Liver (tissue), 9 donors: ENCODE measurements around the gene CTSC. TPM values are rescaled to one million over a fixed set of nuclear protein-coding genes. Genes with fewer than 3 reads are reported as not detected.

ENCODE experiments used
- DNase-seq: peaks from one replicate; pipeline ENCODE4 v3.0.0-alpha.2; 2017; ENCODE audit warnings: low spot score
- H3K27ac ChIP-seq, 2 donors: one replicate each; pipeline ENCODE4 v1.7.0; 2013; ENCODE audit warnings: inconsistent platforms in 2 of 2, low read length in 2 of 2, control low read depth in 1 of 2, low read depth in 1 of 2, mild to moderate bottlenecking in 1 of 2
- H3K27me3 ChIP-seq, 4 donors: one replicate each; pipeline versions ENCODE4 v1.6.1 to v1.7.0; 2013; ENCODE audit warnings: low read length in 3 of 4, inconsistent platforms in 1 of 4, mild to moderate bottlenecking in 1 of 4, moderate library complexity in 1 of 4; ENCODE audit not compliant: control insufficient read depth in 4 of 4, insufficient read depth in 4 of 4
- H3K36me3 ChIP-seq, 4 donors: one replicate each; pipeline versions ENCODE4 v1.6.1 to v1.7.0; 2013; ENCODE audit warnings: low read length in 3 of 4, mild to moderate bottlenecking in 3 of 4, low read depth in 1 of 4, moderate library complexity in 1 of 4; ENCODE audit not compliant: control insufficient read depth in 4 of 4, insufficient read depth in 3 of 4
- H3K4me1 ChIP-seq, 4 donors: one replicate each; pipeline versions ENCODE4 v1.6.1 to v1.7.0; 2013; ENCODE audit warnings: low read length in 3 of 4, mild to moderate bottlenecking in 3 of 4, moderate library complexity in 1 of 4; ENCODE audit not compliant: control insufficient read depth in 4 of 4, insufficient read depth in 4 of 4
- H3K4me3 ChIP-seq, 3 donors: one replicate each; pipeline versions ENCODE4 v1.6.1 to v1.7.0; 2013; ENCODE audit warnings: low read length in 3 of 3, control low read depth in 1 of 3, low read depth in 1 of 3, mild to moderate bottlenecking in 1 of 3
- H3K9ac ChIP-seq, 2 donors: one replicate each; pipeline ENCODE4 v1.7.0; 2013; ENCODE audit warnings: low read length in 2 of 2, mild to moderate bottlenecking in 2 of 2, moderate library complexity in 2 of 2, control low read depth in 1 of 2, low read depth in 1 of 2
- H3K9me3 ChIP-seq, 4 donors: one replicate each; pipeline versions ENCODE4 v1.6.1 to v1.7.0; 2013; ENCODE audit warnings: low read length in 3 of 4; ENCODE audit not compliant: control insufficient read depth in 4 of 4
- EGR1 ChIP-seq, 2 donors: IDR thresholded peaks; 2 replicates each; pipeline ENCODE4 v1.6.1; 2016 to 2018; ENCODE audit warnings: antibody characterized with exemption in 2 of 2, low read depth in 2 of 2
- FOXA1 ChIP-seq: IDR thresholded peaks from 2 replicates; pipeline ENCODE4 v1.6.1; 2016; ENCODE audit warnings: antibody characterized with exemption
- FOXA2 ChIP-seq: IDR thresholded peaks from 2 replicates; pipeline ENCODE4 v1.6.1; 2016; ENCODE audit warnings: antibody characterized with exemption
- GABPA ChIP-seq, 2 donors: IDR thresholded peaks in 1 of 2; conservative IDR thresholded peaks in 1 of 2; 2 replicates each; pipeline ENCODE4 v1.6.1; 2016; ENCODE audit warnings: antibody characterized with exemption in 2 of 2, mild to moderate bottlenecking in 1 of 2, moderate library complexity in 1 of 2
- HNF4A ChIP-seq, 2 donors: conservative IDR thresholded peaks; 2 replicates each; pipeline ENCODE4 v1.6.1; 2016; ENCODE audit warnings: antibody characterized with exemption in 2 of 2, mild to moderate bottlenecking in 2 of 2
- HNF4G ChIP-seq: IDR thresholded peaks from 2 replicates; pipeline ENCODE4 v1.6.1; 2016; ENCODE audit warnings: antibody characterized with exemption
- JUND ChIP-seq, 2 donors: IDR thresholded peaks; 2 replicates each; pipeline ENCODE4 v1.6.1; 2016; ENCODE audit warnings: antibody characterized with exemption in 2 of 2
- NR2F2 ChIP-seq: IDR thresholded peaks from 2 replicates; pipeline ENCODE4 v1.6.1; 2016; ENCODE audit warnings: antibody characterized with exemption
- RAD21 ChIP-seq, 2 donors: IDR thresholded peaks; 2 replicates each; pipeline ENCODE4 v1.6.1; 2016; ENCODE audit warnings: antibody characterized with exemption in 2 of 2, mild to moderate bottlenecking in 2 of 2
- RXRA ChIP-seq, 2 donors: IDR thresholded peaks; 2 replicates each; pipeline ENCODE4 v1.6.1; 2017 to 2018; ENCODE audit warnings: antibody characterized with exemption in 2 of 2, mild to moderate bottlenecking in 1 of 2
- SP1 ChIP-seq: IDR thresholded peaks from 2 replicates; pipeline ENCODE4 v1.6.1; 2018; ENCODE audit warnings: antibody characterized with exemption, mild to moderate bottlenecking
- TAF1 ChIP-seq: conservative IDR thresholded peaks from 2 replicates; pipeline ENCODE4 v1.6.1; 2016; ENCODE audit warnings: antibody characterized with exemption, mild to moderate bottlenecking
- YY1 ChIP-seq: IDR thresholded peaks from 2 replicates; pipeline ENCODE4 v1.6.1; 2016; ENCODE audit warnings: antibody characterized with exemption, mild to moderate bottlenecking
- WGBS: extraction: QIAGEN DNeasy Blood & Tissue Kit; methylation state at CpG from one replicate; pipeline ENCODE4 v1.1.7; 2013; 5-methylcytosine and 5-hydroxymethylcytosine counted together
- polyA plus RNA-seq, 2 donors: library from polyadenylated mRNA; stranded (reverse) in 1 of 2; unstranded in 1 of 2; fragments of 200-250 nt in 1 of 2; fragments of >200 nt in 1 of 2; fragmentation: Nextera tagmentation in 1 of 2; extraction: Ambion mirVana in 1 of 2; gene quantifications; one replicate each; pipeline versions ENCODE4 v1.2.1 to v1.2.3, GENCODE V29; 2013 to 2015
- total RNA-seq, 2 donors: library from RNA; depleted of rRNA; stranded (reverse); fragments of >200 nt; gene quantifications; one replicate each; pipeline ENCODE4 v1.2.3, GENCODE V29; 2014
- TF ChIP-seq, protein P1 (sequence below): IDR thresholded peaks from 2 replicates; pipeline ENCODE4 v1.6.1; 2016; ENCODE audit warnings: antibody characterized with exemption, mild to moderate bottlenecking
- TF ChIP-seq, protein P2 (sequence below): IDR thresholded peaks from 2 replicates; pipeline ENCODE4 v1.6.1; 2016; ENCODE audit warnings: antibody characterized with exemption
- TF ChIP-seq, protein P3 (sequence below): IDR thresholded peaks from 2 replicates; pipeline ENCODE4 v1.6.1; 2016; ENCODE audit warnings: antibody characterized with exemption
- TF ChIP-seq, protein P4 (sequence below): fragments of 150-350 bp; IDR thresholded peaks from 2 replicates; pipeline ENCODE4 v1.5.1; 2017; ENCODE audit warnings: improper control_type of control experiment, low read depth, low read length; ENCODE audit not compliant: missing input control
- donor health status: healthy.
- donor health status: healthy.
- donor health status: healthy.
- donor health status: healthy.
- donor health status: healthy.

CTSC gene
- total and polyA plus RNA-seq, 4 donors, result 22.4 to 68.7 (median 31.3) TPM

DNA sequence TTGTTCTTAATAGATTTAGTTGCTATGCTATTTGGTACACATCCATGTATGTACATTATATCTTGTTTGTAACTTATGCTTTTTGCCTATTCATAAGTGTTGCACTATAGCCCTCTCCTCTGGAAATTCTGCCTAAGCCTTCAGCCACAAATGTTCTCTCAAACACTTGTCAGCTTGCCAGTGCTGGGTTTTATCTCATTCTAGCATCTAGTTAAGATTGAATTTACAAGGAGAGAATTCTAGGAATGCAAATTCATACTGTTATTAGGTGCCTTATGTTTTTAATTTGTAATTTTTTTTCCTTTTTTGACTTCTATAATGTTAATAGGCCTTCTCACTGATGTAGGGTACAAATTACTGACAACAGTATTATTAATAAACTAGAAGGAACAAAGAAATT is 14.6 kb upstream of the CTSC start:
- no peak for DNase-seq
- TF ChIP-seq JUND (IDR thresholded peaks at IDR 0.05), result no peak
- TF ChIP-seq FOXA2, result no peak
- TF ChIP-seq SP1, result no peak
- no peak for TF ChIP-seq HNF4A (conservative IDR thresholded peaks at IDR 0.05)
- no peak for TF ChIP-seq GABPA (IDR thresholded peaks at IDR 0.05 in 1 of 2, conservative IDR thresholded peaks at IDR 0.05 in 1 of 2)
- TF ChIP-seq NR2F2, result no peak
- TF ChIP-seq FOXA1, result no peak
- TF ChIP-seq TAF1, result no peak
- TF ChIP-seq RXRA (IDR thresholded peaks at IDR 0.05), result no peak
- TF ChIP-seq, protein P1, sequence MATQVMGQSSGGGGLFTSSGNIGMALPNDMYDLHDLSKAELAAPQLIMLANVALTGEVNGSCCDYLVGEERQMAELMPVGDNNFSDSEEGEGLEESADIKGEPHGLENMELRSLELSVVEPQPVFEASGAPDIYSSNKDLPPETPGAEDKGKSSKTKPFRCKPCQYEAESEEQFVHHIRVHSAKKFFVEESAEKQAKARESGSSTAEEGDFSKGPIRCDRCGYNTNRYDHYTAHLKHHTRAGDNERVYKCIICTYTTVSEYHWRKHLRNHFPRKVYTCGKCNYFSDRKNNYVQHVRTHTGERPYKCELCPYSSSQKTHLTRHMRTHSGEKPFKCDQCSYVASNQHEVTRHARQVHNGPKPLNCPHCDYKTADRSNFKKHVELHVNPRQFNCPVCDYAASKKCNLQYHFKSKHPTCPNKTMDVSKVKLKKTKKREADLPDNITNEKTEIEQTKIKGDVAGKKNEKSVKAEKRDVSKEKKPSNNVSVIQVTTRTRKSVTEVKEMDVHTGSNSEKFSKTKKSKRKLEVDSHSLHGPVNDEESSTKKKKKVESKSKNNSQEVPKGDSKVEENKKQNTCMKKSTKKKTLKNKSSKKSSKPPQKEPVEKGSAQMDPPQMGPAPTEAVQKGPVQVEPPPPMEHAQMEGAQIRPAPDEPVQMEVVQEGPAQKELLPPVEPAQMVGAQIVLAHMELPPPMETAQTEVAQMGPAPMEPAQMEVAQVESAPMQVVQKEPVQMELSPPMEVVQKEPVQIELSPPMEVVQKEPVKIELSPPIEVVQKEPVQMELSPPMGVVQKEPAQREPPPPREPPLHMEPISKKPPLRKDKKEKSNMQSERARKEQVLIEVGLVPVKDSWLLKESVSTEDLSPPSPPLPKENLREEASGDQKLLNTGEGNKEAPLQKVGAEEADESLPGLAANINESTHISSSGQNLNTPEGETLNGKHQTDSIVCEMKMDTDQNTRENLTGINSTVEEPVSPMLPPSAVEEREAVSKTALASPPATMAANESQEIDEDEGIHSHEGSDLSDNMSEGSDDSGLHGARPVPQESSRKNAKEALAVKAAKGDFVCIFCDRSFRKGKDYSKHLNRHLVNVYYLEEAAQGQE, result no peak
- no peak for TF ChIP-seq EGR1 (IDR thresholded peaks at IDR 0.05; ENCODE audit: low read depth in 2 of 2)
- TF ChIP-seq RAD21 (IDR thresholded peaks at IDR 0.05), result no peak
- TF ChIP-seq, protein P2, sequence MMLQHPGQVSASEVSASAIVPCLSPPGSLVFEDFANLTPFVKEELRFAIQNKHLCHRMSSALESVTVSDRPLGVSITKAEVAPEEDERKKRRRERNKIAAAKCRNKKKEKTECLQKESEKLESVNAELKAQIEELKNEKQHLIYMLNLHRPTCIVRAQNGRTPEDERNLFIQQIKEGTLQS, result no peak

DNA sequence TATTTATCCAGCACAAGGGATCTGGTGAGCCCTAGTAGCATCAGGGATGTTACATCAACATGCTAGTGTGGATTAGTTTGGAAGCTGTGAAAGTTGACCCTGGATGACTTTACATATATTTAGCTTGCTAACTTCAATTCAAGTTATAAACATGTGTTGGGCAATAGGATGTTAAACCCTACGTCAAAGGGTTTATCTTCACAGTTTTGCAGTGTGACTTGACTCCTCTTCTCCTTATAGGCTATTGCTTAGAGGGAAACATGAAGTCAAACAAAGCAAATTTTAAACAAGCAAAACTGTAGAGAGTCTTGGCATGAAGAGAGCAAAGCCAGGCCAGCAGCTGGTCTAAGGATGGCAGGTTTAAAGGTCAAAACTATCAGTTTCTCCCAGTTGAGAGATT is 11.3 kb upstream of the CTSC start:
- no peak for TF ChIP-seq JUND (IDR thresholded peaks at IDR 0.05)
- no peak for TF ChIP-seq TAF1
- TF ChIP-seq EGR1 (IDR thresholded peaks at IDR 0.05; ENCODE audit: low read depth in 2 of 2), result no peak
- TF ChIP-seq, protein P3, sequence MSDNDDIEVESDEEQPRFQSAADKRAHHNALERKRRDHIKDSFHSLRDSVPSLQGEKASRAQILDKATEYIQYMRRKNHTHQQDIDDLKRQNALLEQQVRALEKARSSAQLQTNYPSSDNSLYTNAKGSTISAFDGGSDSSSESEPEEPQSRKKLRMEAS, result no peak
- TF ChIP-seq HNF4G, result no peak
- TF ChIP-seq HNF4A (conservative IDR thresholded peaks at IDR 0.05), result no peak
- no peak for TF ChIP-seq SP1
- no peak for TF ChIP-seq FOXA2
- TF ChIP-seq, protein P2, result no peak
- TF ChIP-seq, protein P4, sequence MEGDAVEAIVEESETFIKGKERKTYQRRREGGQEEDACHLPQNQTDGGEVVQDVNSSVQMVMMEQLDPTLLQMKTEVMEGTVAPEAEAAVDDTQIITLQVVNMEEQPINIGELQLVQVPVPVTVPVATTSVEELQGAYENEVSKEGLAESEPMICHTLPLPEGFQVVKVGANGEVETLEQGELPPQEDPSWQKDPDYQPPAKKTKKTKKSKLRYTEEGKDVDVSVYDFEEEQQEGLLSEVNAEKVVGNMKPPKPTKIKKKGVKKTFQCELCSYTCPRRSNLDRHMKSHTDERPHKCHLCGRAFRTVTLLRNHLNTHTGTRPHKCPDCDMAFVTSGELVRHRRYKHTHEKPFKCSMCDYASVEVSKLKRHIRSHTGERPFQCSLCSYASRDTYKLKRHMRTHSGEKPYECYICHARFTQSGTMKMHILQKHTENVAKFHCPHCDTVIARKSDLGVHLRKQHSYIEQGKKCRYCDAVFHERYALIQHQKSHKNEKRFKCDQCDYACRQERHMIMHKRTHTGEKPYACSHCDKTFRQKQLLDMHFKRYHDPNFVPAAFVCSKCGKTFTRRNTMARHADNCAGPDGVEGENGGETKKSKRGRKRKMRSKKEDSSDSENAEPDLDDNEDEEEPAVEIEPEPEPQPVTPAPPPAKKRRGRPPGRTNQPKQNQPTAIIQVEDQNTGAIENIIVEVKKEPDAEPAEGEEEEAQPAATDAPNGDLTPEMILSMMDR, result no peak
- TF ChIP-seq GABPA (IDR thresholded peaks at IDR 0.05 in 1 of 2, conservative IDR thresholded peaks at IDR 0.05 in 1 of 2), result no peak
- TF ChIP-seq FOXA1, result no peak
- no peak for TF ChIP-seq YY1
- Histone ChIP-seq H3K27me3 (no peaks in the 10 kb centered on the region), H3K36me3 (no peaks in the 10 kb centered on the region), H3K4me3 (no peak overlapping the region), H3K27ac (no peak overlapping the region), H3K4me1 (no peaks in the 10 kb centered on the region), H3K9ac (no peak overlapping the region), H3K9me3 (no peaks in the 10 kb centered on the region)
- no peak for DNase-seq
- 66% methylated on average over 1 of the region's 1 CpG for WGBS

More for the DNA sequence above, 14.6 kb upstream of the CTSC start:
- Histone ChIP-seq H3K4me3 (no peak overlapping the region), H3K27me3 (no peaks in the 10 kb centered on the region), H3K9ac (no peak overlapping the region), H3K9me3 (no peaks in the 10 kb centered on the region), H3K36me3 (no peaks in the 10 kb centered on the region), H3K27ac (no peak overlapping the region), H3K4me1 (no peaks in the 10 kb centered on the region)
